Stimulated activated CD8-positive, alpha-beta memory T cell treated with anti-CD3 and anti-CD28 coated beads, Interleukin-15, amount 100 ng/mL, for 1 hour (primary cell): ENCODE measurements around the gene MLKL.
"Not testable (repeated sequence)": the region's sequence is repeated elsewhere in the genome, so short reads cannot be mapped to it uniquely, and the experiment has no call there.

Source experiments
- DNase-seq: peaks from one replicate; pipeline ENCODE4 v3.0.0-alpha.2; 2020; ENCODE audit warnings: low read depth

The MLKL gene

DNA sequence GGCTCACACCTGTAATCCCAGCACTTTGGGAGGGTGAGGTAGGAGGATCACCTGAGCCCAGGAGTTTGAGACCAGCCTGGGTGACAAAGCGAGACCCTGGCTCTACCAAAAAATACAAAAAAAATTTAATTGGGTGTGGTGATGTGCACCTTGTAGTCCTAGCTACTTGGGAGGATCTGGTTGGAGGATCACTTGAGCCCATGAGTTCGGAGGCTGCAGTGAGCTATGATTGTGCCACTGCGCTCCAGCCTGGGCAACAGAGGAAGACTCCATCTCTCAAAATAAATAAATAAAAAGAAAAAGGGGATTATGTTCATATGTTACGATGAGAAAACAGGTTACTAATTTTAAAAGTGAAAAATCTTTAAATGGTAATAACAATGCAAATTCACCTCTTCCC, 996 bp downstream of the MLKL start:
- DNase-seq, result no peak

DNA sequence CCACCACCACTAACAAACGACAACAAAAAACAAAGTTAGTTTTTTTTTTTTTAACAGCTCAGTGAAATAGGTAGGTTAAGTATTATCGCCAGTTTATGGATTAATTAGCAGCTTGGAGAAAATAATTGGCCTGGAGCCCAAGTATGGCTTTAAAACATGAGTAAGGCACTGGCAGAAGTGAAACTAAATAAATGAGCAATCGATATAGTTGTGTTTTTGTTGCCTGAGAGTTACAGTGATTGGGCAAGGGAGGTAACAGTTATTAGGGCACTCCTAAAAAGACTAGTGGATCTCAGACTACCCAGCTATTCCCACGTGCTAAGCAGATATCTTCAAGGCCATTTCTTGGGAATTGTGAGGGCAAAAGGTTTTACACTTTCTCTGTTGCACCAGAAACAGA, 2.4 kb downstream of the MLKL start:
- no peak for DNase-seq

DNA sequence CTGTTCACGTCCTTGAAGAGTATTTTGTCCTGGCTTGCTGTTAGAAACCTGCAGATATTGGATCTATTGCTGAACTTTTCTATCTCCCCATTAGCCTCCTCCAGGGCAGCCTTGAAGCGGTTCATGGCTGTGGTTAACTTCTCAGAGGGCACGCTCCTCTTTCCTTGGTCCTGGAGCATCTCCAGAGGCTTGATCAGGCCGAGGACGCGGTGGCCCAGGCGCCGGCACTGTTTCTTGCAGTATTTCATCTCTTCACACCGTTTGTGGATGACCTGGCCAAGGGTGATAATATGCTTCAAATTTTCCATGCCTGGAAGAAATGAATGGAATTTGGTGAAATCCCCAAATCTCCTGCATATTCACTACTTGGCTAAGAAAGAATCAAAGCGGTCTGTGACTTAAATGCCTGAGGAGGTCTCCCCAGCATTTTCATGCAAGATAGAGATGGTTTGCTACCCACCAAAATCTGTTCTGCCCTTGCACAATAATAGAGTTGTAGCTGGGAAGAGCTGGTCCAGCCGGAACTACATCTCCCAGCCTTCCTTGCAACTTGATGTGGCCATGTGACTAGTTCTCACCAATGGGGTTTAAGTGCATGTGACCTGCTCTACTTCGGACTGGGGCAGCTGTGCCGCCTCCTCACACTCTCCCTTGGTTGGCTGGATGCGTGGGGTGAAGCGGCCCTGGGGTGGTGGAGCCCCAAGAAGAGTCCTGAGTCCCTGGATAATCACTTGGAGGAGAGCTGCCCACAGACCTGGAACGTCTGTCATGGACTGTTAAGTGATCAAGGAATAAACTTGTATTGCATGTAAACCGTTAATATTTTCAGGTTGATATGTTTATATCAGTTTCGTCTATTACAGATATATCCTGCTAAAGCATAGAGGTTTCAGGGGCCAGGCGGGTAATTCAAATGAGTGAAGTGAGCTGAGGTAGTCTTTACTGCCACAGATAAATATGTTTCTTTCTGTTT, 4.9 kb downstream of the MLKL start:
- DNase-seq, result peak; percentile 34

DNA sequence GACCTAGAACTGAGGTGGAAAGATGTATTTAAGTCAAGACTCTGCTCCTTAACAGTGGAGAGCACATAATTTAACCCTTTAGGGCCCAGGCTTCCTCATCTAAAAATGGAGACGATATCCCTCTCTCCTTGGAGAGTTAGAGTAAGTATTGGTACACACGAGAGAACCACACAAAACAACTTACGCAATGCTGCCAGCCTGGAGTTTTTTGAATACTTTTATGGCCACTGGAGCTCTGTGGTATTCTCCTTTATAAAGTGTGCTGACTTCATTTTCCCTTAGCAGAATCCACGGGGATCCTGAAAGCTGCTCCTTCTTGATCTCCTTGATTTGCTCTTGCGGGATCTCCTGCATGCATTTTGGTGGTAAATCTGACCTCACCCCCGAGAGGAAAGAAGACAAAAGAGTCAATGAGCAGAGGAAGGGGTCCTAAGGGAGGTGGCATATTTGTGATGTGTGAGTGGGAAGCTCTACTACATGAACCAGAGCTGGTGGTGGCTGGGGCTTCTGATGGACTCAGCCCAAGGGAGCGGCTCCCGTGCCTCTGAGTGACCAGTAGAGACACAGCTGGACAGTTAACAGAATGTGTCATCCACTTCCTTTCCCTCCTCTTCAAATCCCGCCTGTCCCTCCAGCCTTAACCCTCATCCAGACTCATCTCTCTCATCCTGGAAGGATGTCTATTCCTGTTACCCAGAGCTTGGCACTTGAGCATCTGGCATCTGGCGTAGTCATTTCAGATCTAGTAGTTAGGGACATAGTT, 9.4 kb downstream of the MLKL start:
- no peak for DNase-seq

DNA sequence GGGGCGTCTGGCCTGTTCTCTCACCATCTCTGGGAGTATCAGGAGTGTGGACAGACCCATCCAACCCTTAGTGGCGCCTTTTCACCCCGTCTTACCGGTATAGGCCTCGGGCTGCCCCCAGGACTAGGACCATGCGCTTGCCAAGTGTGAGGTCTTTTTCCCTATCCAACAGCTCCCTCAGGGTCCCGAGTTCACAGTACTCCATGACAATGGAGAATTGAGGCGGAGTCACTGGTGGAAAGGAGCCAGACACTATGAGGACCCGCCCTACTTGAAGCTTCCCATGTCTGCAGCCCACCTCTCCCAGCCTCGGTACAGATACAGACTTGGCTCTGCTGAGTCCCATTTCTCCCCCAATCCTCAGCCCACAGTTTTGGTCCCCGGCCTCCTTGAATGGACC, 18.1 kb downstream of the MLKL start:
- DNase-seq, result no peak

DNA sequence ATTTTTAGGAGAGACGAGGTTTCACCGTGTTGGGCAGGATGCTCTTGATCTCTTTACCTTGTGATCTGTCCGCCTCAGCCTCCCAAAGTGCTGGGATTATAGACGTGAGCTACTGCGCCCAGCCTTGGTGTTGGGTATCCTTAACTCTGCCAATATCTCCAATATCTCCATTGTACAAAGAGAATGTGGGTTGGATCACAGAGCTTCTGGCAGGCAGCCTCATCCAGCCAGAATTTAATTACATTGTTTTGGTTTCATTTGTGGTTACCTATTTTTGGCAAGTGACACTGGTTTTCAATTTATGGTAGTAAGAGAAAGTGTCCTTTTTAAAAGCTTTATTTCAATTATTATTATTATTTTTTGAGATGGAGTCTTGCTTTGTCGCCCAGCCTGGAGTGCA, 20.0 kb downstream of the MLKL start:
- no peak for DNase-seq

DNA sequence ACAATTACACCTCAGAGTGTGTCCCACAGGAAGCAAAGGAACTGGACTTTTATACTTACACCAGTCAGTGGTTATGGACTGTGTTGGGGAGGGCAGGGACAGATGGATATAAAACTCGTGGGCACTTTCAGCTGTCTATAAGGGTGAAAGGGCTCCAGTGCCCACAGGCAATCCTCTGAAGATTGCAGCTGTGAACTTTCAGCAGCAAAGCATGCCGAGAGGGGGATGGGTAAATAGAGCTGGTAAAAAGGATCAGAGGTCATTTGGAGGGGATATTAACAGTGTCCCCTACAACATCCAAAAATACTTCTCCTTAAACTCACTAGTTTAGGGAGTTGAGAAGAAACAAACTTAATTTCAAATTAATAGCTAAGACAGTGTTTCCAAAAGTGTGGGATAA, 20.7 kb downstream of the MLKL start:
- DNase-seq, result no peak

DNA sequence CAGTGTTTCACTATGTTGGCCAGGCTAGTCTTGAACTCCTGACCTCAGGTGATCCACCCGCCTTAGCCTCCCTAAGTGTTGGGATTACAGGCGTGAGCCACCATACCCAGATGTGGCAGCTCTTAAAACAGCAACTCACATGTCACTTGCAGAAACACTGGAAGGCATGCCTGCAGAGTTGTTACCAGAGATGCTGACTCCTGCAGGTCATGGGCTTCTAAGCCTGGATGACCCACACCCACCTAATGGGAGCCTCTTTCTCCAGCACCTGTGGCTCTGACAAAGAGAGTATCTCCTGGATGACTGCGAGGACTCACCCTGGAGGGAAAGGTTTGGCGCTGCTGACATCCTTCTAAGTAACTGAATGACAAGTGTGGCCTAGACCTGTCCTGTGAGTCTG, 22.8 kb downstream of the MLKL start:
- no peak for DNase-seq

DNA sequence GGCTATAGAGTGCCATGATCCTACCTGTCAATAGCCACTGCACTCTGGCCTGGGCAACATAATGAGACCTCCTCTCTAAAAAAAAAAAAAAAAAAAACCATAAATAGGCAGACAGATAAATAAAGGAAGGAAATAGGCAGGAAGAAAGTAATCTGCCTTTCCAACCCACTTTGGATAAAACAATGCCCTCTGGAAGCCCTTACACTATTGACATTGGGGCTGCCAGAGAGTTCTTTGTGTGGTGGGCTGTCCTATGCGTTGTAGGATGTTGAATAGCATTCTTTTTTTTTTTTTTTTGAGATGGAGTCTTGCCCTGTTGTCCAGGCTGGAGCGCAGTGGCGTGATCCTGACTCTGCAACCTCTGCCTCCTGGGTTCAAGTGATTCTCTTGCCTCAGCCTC, 26.8 kb downstream of the MLKL start:
- no peak for DNase-seq

DNA sequence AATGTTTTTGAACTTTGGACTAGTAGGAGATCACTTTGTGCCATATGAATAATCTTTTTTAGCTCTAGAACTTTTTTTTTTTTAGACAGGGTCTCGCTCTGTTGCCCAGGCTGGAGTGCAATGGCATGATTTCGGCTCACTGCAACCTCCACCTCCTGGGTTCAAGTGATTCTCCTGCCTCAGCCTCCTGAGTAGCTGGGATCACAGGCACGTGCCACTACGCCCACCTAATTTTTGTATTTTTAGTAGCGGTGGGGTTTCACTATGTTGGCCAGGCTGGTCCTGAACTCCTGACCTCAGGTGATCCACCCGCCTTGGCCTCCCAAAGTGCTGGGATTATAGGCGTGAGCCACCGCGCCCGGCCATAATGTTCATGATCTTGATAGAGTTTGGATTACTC, 31.8 kb downstream of the MLKL start:
- DNase-seq, result not testable (repeated sequence)

DNA sequence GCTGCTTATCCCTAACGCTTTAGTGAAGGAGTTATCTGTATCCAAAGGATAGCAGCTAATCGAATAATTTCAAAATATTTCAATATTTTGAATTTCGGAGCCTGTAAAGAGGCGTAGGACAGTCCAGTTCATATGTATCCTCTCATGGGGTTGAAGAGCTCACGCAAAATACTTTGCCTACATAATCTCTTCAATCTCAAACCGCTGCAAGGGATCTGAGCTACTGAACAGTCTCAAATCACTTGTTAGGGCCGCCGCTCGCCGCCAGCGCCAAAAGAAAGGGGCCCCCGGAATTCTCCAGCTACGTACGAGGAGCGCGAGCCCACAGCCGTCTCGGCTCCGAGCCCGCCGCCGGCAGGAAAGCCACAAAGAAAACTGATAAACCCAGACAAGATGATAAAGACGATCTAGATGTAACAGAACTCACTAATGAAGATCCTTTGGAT, 33.4 kb downstream of the MLKL start:
- no peak for DNase-seq

DNA sequence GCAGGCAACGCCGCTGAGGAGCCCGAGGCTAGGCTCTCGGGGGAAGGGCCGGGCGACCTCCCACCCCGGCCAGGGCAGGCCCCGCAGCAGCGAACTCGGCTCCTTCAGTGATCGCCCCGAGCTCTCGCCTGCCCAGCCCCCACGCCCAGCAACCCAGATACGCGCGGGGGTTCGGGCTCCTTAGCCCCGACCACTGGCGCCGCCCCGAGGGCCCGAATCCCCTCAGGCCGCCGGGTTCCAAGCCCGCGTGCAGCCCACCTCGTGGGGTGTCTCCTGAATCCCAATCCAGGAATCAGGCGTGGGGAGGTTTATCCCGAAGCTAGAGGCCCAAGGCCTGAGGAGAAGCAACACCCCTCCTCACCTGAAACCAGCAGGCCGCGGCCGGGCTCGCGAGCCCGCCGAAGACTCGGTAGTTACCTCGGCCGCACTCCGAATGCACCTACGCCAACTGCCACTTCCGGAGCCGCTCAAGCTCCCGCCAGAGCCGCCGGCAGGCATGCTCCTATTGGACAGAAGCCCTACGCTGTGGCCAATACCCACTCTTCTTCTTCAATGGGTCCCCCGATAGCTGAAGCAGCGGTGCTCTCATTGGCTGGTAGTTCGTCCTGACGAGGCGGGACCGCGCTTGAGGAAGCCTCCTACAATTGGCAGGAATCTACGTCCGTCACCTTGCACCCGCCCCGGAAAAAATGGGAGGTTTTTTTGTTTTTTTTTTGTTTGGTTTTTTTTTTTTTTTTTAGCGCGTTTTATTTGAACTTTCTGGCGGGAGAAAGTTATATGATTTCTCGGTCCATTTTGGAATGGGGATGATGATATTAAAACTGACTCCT, 34.0 kb downstream of the MLKL start, which contains the start of gene RFWD3:
Gene RFWD3 (minus strand): TSS at position 453 of the 830 bp plus-strand sequence. CDS start 5,428 bp downstream, outside the sequence.
- DNase-seq, result peak; percentile 89

DNA sequence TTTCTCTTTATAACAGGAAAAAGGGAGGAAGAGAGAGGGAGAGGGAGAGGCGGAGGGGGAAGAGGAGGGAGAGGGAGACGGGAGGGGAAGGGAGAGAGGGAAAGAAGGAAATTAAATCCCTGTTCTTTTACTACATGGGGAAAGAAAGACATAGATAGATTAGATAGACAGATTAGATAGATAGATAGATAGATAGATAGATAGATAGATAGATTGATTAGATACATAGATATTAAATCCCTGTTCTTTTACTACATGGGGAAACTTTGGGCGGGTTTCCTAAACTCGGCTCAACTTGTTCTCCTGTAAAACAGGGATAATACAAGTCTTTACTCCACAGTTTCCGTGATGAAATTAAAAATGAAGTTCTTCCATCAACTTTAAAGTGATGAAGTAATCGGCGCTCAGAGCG, 34.6 kb downstream of the MLKL start:
- DNase-seq, result no peak

DNA sequence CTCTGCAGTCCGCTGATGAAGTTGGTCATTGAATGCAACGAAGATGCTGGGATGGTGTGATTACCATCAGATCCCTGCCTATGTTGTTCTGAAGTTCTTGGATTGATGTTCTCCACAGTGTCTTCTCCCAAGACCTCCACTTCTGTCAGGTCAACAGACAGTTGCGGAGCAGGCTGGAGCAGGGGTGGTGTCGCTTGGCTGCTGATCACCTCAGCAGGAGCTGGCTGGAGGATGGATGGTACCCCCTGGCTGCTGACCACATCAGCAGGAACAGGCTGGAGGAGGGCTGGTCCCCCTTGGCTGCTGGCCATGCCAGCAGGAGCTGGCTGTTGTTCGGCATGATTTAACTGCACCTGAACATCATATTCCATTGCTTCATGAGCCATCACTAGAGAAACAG, 39.6 kb downstream of the MLKL start:
- no peak for DNase-seq

DNA sequence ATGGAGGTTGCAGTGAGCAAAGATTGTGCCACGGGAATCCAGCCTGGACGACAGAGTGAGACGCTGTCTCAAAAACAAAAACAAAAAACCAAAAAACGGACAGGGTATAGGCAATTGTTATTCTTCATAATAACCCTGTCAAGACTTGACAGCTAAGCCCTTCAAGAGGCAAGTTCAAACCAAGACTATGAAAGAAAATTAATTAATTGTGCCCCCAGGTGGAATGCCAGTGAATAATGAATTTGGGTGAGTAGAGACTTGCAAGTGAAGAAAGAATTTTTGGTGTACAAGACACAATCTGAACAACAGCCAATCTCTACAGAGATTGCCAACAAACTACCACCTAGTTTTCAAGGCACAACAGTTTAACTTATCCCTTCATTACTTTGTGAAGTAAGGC, 40.3 kb downstream of the MLKL start:
- no peak for DNase-seq

DNA sequence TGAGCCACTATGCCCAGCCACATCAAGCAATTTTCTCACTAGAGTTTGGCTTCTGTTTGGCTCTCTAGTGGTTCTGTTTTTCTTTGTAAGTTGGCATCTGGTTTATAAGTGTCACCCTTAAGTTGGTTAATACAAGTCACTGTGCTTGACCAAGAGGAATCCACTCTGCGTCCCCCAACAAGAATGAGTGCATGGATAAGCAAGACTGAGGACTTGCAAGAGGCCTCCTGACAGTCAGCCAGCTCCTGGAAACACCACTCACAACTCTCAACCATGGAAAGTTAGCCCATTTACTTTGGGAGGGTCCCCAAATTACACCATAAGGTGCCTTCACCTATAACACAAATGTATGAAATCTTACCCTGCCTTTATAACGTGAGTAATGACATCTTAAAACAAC, 41.6 kb downstream of the MLKL start:
- no peak for DNase-seq

DNA sequence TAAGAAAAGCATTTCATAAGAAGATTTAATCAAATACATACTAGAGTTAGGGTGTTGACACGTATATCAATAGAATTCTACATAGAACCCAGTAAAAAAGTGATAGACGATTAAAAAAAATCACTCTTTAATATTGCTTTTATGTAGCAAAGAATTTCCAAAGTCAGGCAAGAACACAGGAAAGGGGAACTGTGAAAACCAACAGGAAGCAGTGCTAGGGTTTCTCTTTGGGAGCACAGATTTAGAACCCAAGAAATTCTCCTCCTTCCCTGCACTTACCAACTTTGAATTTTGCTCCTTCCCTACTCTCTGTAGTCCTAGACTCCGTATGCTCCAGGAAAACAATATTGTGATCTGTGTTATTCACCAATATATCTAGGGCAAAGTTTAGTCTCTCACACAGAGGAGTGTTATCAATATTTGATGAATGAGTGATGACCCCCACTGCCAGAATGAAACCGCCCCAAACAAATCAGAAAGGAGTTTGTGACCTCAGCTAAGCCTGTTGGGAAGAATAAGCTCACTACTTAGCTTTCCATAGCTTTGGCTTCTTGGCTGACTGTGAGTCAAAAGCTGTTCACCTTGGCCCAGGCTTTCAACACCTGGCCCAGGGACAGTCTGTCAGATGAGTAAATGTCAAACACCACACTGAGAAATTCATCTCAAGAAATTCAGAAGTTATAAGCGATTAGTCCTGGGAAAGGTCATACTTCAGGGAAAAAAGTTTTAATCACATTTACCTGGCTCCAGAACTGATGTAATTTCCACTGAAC, 42.6 kb downstream of the MLKL start:
- DNase-seq, result no peak

DNA sequence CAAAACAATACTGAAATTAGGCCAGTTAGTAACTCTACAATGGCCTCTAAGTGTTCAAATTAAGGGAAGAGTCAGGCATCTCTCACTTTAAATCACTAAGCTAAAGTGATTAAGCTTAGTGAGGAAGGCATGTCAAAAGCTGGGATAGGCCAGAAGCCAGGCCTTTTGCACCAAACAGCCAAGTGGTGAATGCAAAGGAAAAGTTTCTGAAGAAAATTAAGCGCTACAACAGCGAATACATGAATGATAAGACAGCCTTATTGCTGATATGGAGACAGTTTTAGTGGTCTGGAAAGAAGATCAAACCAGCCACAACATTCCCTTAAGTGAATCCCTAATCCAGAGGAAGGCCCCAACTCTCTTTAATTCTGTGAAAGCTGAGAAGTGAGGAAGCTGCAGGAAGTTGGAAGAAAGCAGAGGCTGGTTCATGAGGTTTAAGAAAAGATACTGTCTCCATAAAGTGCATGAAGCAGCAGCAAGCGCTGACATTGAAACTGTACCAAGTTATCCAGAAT, 46.1 kb downstream of the MLKL start:
- no peak for DNase-seq

DNA sequence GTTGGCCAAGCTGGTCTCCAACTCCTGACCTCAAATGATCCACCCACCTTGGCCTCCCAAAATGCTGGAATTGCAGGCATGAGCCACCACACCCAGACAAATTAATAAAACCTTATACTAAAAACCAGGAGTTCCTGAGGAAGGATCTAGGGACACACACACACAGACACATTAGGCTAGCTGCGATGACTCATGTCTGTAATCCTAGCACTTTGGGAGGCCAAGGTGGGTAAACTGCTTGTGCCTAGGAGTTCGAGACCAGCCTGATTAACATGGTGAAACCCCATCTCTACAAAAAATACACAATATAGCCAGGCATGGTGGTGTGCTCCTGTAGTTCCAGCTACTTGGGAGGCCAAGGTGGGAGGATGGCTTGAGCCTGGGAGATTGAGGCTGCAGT, 47.8 kb downstream of the MLKL start:
- DNase-seq, result not testable (repeated sequence)

DNA sequence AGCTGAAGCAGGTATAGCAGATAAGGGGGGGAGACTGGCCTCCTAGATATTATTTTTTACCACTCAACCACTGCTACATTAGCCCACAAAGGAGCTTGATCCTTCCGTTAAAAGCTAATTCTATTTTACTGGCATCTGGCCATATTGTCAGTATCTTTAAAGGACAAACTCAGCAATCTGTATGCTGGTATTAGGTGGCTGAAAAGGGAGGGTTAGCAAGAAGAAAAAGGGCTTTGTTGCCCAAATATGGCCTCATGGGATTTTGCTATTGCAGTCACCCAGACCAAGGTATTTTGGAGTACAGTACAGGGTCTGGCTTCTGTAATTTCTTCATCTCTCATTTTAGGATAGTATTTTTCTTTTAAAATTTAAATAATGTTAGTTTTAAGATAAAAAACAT, 48.4 kb downstream of the MLKL start:
- DNase-seq, result no peak

DNA sequence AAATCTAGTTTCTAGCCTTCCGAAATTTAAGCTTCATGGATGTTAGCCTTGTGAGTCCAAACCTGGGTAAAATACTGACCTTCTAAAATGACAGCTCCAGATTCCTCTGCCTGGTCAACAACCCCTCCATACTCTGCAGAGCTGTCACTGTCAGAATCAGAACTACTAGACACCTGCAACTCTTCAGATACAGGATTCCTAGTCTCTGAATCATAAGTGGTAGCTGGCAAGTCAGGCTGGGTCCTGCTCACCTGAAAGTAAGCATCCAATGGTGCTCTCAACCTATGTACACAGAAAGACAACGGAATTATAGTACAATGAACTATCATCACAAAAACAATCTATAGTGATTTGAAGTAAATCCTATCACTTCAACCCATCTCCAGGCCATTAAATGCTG, 48.8 kb downstream of the MLKL start:
- no peak for DNase-seq
